Umbilical cord (tissue), 2 donors: ENCODE results near the gene MRPS31. TPM values are rescaled to one million over a fixed set of nuclear protein-coding genes. Genes with fewer than 3 reads are reported as not detected.

Source experiments
- DNase-seq: peaks from one replicate; pipeline ENCODE4 v3.0.0-alpha.2; 2015; ENCODE audit warnings: low spot score
- total RNA-seq: library from RNA; depleted of rRNA; stranded (reverse); fragments of >200 nt; gene quantifications from one replicate; pipeline ENCODE4 v1.2.3, GENCODE V29; 2014; ENCODE audit warnings: low replicate concordance; ENCODE audit not compliant: insufficient read depth

Gene MRPS31
- 30.8 TPM for total RNA-seq

GRCh38 chr13:40770934-40771618, at the start of gene MRPS31:
MRPS31 (minus strand) TSS chr13:40771190; CDS start chr13:40771136, 54 bp downstream.
- DNase-seq: peak; percentile 95

GRCh38 chr13:40819797-40820315, 48.9 kb upstream of the MRPS31 start:
- no peak for DNase-seq

GRCh38 chr13:40818926-40819325, 47.9 kb upstream of the MRPS31 start:
- no peak for DNase-seq

- DNase-seq: no peak
Observed at GRCh38 chr13:40814803-40815202, 43.8 kb upstream of the MRPS31 start.

GRCh38 chr13:40813667-40814454, 42.9 kb upstream of the MRPS31 start:
- no peak for DNase-seq

GRCh38 chr13:40812724-40813445, 41.9 kb upstream of the MRPS31 start:
- DNase-seq: no peak

GRCh38 chr13:40812102-40812501, 41.1 kb upstream of the MRPS31 start:
- DNase-seq: no peak

GRCh38 chr13:40809471-40809870, 38.5 kb upstream of the MRPS31 start:
- DNase-seq: no peak

GRCh38 chr13:40806241-40806640, 35.3 kb upstream of the MRPS31 start:
- no peak for DNase-seq

- no peak for DNase-seq
Observed at GRCh38 chr13:40803316-40803715, 32.3 kb upstream of the MRPS31 start.

- DNase-seq: no peak
Observed at GRCh38 chr13:40801255-40802217, 30.5 kb upstream of the MRPS31 start.

GRCh38 chr13:40800559-40800958, 29.6 kb upstream of the MRPS31 start:
- DNase-seq: no peak

GRCh38 chr13:40799508-40799907, 28.5 kb upstream of the MRPS31 start:
- no peak for DNase-seq

- no peak for DNase-seq
Observed at GRCh38 chr13:40798380-40798779, 27.4 kb upstream of the MRPS31 start.

GRCh38 chr13:40796649-40797048, 25.7 kb upstream of the MRPS31 start:
- no peak for DNase-seq

GRCh38 chr13:40794414-40795368, 23.7 kb upstream of the MRPS31 start:
- no peak for DNase-seq

GRCh38 chr13:40793339-40793738, 22.3 kb upstream of the MRPS31 start:
- no peak for DNase-seq

GRCh38 chr13:40792284-40793051, 21.5 kb upstream of the MRPS31 start:
- no peak for DNase-seq

- DNase-seq: no peak
Observed at GRCh38 chr13:40790154-40790616, 19.2 kb upstream of the MRPS31 start.
